Cardiac fibroblast (primary cell): ENCODE results near the gene ANTKMT.

ENCODE experiments used
- DNase-seq, 2 donors: peaks; one replicate each; pipeline versions ENCODE4 v3.0.0 to v3.0.0-alpha.2; 2010; ENCODE audit warnings: low read depth in 2 of 2
- H3K4me3 ChIP-seq, 2 donors: replicated peaks in 1 of 2; 1 replicate in 1 of 2; 2 replicates in 1 of 2; pipeline ENCODE4 v1.5.1; 2011; ENCODE audit warnings: low read depth in 2 of 2, low read length in 2 of 2, mild to moderate bottlenecking in 2 of 2, moderate library complexity in 1 of 2
- TF ChIP-seq, protein P1 (sequence below): IDR thresholded peaks from one replicate; pipeline ENCODE4 v1.5.1; 2011; ENCODE audit warnings: low read depth, mild to moderate bottlenecking, low read length, inconsistent platforms

Gene ANTKMT, protein sequence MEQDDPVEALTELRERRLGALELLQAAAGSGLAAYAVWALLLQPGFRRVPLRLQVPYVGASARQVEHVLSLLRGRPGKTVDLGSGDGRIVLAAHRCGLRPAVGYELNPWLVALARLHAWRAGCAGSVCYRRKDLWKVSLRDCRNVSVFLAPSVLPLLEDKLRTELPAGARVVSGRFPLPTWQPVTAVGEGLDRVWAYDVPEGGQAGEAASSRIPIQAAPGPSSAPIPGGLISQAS

DNA sequence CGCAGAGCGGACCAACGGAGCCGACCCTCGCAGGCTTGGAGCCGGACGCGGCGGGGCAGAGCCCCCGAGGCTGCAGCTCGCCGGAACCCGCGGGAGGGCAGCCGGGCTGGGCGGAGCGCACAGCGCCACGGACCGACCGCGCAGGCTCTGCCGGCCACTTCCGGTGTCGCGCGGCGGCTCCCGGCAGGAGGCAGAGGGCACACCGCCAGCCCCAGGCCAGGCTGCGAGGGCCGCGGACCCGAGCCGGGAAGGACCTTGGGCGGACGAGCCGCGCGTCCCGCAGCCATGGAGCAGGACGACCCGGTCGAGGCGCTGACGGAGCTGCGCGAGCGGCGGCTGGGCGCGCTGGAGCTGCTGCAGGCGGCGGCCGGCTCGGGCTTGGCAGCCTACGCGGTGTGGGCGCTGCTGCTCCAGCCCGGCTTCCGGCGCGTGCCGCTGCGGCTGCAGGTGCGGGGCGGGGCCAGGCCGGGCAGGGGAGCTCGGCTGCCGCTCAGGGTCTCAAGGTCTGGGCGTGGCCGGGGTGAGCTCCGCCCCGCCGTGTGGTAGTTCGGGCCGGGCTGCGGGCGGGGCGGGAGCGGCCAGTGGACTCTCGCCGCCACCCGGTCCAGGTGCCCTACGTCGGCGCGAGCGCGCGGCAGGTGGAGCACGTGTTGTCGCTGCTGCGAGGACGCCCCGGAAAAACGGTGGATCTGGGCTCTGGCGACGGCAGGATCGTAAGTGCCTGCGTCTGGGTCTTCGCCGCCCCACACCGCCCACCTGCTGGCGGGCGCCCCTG, at the start of gene ANTKMT:
Gene ANTKMT, plus strand, starts transcription at position 157 of the 775 bp plus-strand sequence. Its CDS starts 129 bp downstream, at position 286.
- H3K4me3 ChIP-seq: peak within 1 kb of the TSS; percentile 76 to 77
- peak; percentile 62 to 79 for DNase-seq
- TF ChIP-seq, protein P1, sequence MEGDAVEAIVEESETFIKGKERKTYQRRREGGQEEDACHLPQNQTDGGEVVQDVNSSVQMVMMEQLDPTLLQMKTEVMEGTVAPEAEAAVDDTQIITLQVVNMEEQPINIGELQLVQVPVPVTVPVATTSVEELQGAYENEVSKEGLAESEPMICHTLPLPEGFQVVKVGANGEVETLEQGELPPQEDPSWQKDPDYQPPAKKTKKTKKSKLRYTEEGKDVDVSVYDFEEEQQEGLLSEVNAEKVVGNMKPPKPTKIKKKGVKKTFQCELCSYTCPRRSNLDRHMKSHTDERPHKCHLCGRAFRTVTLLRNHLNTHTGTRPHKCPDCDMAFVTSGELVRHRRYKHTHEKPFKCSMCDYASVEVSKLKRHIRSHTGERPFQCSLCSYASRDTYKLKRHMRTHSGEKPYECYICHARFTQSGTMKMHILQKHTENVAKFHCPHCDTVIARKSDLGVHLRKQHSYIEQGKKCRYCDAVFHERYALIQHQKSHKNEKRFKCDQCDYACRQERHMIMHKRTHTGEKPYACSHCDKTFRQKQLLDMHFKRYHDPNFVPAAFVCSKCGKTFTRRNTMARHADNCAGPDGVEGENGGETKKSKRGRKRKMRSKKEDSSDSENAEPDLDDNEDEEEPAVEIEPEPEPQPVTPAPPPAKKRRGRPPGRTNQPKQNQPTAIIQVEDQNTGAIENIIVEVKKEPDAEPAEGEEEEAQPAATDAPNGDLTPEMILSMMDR: no peak

DNA sequence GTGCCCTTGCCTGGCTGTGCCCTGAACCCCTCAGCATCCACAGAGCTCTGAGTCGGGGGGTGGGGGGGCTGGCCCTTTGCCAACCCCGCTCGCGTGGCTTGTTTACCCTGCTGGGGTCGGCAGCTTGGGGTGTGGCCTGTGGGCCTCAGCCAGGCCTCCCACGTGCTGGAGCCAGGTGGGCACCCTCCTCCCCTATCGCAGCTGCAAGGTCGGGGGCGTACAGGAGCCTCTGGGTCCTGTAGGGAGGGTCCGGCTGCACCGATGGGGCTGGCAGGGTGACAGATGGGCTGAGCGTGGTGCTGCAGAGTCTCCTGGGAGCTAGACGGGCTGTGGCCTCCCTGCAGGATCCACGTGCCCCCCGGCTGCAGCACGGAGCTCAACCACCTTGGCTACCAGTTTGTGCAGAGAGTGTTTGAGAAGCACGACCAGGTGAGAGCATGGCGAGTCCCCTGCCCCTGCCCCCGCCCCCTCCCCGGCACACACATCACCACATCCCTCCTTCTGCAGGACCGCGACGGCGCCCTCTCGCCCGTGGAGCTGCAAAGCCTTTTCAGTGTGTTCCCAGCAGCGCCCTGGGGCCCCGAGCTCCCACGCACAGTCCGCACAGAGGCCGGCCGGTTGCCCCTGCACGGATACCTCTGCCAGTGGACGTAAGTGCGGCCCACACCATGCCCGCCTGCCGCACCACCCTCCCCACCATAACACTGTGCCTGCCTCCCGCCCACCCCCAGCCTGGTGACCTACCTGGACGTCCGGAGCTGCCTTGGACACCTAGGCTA, 49.4 kb upstream of the ANTKMT start:
- TF ChIP-seq, protein P1: no peak
- no peak for DNase-seq
- no peak overlapping the region for H3K4me3 ChIP-seq

DNA sequence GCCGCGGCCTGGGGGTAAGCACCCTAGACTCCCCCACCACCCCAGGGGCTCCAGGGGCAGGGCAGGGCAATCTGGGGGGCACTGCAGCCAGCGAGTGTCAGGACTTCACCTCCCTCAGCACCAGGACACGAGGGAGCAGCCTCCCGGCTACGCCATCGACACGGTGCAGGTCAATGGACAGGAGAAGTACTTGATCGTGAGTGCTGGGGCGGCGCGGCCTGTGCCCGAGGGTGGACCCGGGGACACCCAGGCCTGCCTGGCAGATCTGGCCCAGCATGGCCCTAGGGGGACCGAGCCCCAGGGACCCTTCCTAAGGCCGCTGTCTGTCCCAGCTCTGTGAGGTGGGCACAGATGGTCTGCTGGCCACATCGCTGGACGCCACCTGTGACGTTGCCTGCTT, 48.6 kb upstream of the ANTKMT start:
- DNase-seq: no peak
- TF ChIP-seq, protein P1: no peak
- no peak overlapping the region for H3K4me3 ChIP-seq

DNA sequence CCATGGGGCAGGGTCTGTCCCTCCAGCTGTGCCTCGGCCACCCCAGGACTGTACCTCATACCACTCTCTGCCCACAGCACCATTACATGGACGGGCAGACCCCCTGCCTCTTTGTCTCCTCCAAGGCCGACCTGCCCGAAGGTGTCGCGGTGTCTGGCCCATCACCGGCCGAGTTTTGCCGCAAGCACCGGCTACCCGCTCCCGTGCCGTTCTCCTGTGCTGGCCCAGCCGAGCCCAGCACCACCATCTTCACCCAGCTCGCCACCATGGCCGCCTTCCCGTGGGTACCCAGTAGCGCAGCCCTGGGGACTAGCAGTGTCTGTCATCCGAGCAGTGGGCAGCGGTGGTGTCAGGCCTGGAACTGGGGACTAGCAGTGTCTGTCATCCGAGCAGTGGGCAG, 48.1 kb upstream of the ANTKMT start:
- TF ChIP-seq, protein P1: no peak
- no peak for DNase-seq
- no peak overlapping the region for H3K4me3 ChIP-seq

DNA sequence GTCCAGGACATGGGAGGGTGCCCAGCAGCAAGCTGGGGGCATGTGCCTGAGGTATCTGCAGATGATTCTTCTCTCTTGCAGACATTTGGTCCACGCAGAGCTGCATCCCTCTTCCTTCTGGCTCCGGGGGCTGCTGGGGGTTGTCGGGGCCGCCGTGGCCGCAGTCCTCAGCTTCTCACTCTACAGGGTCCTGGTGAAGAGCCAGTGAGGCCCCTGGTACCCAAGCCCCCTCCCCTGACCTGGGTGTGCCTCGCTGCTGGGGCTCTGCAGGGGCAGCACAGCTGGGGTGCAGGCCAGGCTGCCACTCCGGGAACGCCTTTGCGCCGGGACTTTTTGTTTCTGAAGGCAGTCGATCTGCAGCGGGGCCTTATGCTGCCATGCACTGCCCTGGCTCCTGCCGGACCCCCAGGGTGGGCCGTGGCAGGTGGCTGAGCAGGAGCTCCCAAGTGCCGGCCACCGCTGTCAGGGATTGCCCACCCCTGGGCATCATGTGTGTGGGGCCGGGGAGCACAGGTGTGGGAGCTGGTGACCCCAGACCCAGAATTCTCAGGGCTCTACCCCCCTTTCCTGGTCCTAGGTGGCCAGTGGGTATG, 47.5 kb upstream of the ANTKMT start:
- H3K4me3 ChIP-seq: no peak overlapping the region
- TF ChIP-seq, protein P1: no peak
- DNase-seq: no peak

DNA sequence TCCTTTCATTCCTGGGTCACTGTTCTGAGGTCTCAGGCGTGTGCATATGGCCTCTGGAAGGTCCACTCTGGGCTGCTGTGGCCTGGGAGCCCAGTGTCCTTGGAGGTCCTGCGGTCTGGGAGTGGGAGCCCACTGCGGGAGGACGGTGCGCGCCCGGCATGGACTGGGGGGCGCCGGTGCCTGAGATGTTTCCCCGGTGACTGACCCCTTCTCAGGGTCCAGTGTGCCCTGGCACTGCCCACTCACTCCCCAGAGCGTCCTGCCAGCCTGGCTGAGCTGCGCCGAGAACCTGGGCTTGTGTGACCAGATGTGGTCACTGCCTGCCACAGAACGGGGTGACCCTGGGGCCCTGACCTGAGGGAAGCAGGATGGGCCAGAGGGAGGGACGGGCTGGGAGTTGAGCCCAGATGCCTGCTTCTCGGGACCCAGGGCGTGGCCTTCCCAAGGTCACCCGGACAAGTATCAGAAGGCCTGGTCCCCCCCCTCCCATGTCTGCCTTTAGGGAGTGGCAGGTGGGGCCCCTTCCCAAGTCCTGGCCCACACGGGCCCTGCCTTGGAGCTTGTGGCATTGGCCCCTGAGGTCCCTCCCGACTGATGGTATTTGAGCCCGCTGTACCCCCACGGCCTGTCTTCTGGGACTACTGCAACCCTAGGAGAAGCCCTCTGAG, 46.6 kb upstream of the ANTKMT start:
- TF ChIP-seq, protein P1: no peak
- H3K4me3 ChIP-seq: no peak overlapping the region
- no peak for DNase-seq
